HG02763 (cell line): Measurements from ENCODE around the gene RAB26.
"Not testable (repeated sequence)": the region's sequence is repeated elsewhere in the genome, so short reads cannot be mapped to it uniquely, and the experiment has no call there.

Experiments used
- ATAC-seq: cut with Tn5 transposase; IDR thresholded peaks from one replicate; pipeline ENCODE4 v1.9.1; 2021; ENCODE audit warnings: mild to moderate bottlenecking, moderate library complexity; ENCODE audit not compliant: unreplicated experiment

RAB26 gene, protein sequence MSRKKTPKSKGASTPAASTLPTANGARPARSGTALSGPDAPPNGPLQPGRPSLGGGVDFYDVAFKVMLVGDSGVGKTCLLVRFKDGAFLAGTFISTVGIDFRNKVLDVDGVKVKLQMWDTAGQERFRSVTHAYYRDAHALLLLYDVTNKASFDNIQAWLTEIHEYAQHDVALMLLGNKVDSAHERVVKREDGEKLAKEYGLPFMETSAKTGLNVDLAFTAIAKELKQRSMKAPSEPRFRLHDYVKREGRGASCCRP

DNA sequence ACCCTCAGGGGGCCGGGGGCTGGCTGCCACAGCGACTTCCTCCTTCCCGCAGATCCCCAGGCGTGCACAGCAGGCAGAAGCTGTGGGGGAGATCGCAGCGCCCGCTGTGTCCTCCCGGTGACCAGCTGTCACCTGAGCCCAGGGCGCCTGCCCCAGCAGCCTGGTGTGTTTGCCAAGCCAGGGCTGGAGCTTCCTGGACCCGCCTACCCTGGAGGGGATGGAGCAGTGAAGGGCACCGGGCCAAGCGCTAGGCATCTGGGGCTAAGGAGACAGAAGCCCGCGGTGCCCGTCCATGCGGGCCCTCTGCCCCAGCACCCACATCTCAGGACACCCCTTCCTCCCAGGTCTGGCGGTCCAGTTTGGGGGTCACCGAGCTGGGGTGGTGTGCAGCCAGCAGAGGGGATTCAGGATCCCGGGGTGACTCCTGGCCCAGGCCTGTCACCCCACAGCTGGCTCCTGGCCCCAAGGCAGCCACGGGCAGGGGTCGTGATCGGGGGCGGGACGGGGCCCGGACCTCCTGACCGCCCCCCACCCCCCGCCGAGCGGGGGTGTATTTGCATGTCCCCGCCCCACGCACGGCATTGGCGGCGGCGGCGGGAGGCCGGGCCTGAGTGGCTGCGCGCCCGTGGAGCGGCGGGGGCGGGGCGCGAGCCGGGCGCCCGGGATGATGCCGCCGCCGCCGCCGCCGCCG is at the start of gene RAB26:
RAB26 (plus strand) TSS at position 645 of the 691 bp plus-strand sequence. CDS start 159 bp downstream, outside the sequence.
- ATAC-seq: no peak

- ATAC-seq: not testable (repeated sequence)
These were observed 46.8 kb upstream of the RAB26 start for GRCh38 chr16:2101581-2101980.

DNA sequence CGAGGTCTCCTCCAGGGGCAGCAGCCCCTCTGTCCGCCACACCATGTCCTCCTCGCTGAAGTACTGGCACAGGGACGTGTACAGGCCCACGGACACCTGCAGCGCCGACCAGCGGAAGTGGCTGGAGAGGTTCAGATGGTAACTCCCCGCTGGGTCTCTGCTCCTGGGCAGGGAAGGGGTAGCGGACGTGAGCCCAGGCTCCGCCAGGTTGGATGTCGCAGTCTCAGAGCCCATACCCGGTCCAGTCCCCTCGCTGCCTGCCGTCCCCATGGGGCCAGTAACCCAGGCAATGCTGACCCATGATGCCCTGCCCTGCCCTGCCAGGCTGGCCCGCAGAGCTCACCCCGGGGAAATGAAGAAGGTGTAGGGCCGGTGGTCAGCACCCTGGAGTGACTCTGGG is 46.0 kb upstream of the RAB26 start:
- ATAC-seq: no peak

DNA sequence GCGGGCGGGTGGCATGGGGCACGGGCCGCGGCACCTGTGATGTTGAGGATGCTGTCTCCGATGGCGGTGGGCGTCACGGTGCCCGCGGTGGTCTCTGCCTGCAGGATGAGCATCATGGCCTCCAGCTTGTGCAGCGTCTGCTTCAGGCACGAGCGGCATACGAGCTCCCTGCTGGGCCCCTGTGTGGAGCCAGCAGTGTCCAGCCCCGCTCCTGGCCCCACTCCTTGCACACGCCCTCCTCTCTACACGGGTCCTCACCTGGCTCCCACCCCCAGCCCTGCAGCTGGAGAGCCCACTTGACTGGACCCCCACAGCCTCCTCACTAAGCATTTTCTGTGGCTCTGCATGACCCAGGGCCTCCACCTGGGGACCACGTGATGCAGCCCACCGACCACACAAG is 44.0 kb upstream of the RAB26 start:
- ATAC-seq: not testable (repeated sequence)

DNA sequence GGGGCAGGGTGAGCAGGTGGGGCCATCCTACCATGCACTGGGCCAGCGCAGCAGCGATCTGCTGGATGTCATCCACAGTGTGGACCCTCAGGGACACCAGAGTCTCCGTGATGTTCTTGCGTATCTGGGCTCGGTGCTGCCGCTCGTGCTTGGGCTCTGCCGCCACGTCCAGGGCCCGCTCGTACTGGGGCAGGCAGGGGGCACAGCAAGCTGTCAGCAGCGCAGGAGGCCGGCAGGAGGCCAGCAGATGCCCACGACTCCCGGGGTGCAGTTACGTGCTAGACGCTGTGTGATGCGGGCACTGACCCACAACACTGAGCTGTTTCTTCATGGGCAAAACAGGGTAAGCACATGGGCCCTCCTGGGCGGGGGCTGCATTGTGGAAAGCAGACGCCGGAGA is 43.1 kb upstream of the RAB26 start:
- not testable (repeated sequence) for ATAC-seq

DNA sequence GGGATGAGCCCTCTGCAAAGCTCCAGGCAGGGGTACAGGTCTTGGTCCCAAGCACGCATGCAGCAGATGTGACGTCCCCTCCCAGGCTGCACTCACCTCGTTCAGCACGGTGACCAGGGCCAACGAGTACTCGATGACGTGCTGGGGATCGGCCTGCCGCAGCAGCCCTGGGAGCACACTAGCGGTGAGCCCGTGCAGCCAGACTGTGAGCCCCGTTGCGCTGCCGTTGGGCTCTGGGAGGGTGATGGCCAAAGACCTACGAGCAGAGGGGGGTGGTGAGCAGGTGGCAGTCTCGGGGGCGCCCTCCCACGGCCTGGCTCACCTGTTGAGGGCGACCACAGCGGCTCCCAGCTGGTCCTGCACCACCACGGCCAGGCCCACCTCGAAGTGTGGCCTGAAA is 42.7 kb upstream of the RAB26 start:
- not testable (repeated sequence) for ATAC-seq

DNA sequence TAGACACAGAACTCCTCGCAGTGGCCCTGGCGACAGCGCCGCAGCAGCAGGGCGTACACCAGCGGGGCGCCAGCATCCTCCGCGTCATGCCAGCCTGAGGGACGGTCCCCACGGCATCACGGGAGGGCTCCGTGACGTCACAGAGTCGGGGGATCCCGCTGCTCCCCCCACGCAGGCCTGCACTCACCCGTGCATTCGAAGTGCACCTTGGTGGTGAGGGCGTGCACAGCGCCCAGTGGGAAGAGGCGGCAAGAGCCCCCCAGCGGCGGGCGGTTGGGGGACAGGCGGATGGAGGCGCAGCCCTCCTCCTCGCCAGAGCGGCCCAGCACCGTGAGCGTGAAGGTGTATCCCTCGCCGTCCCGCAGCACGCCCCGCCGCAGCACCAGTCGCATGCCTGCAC is 42.2 kb upstream of the RAB26 start:
- ATAC-seq: not testable (repeated sequence)

GRCh38 chr16:2107121-2107790 is 41.2 kb upstream of the RAB26 start:
- not testable (repeated sequence) for ATAC-seq

GRCh38 chr16:2107791-2108125 is 40.7 kb upstream of the RAB26 start:
- ATAC-seq: not testable (repeated sequence)

GRCh38 chr16:2108446-2109270 is 39.8 kb upstream of the RAB26 start:
- not testable (repeated sequence) for ATAC-seq

DNA sequence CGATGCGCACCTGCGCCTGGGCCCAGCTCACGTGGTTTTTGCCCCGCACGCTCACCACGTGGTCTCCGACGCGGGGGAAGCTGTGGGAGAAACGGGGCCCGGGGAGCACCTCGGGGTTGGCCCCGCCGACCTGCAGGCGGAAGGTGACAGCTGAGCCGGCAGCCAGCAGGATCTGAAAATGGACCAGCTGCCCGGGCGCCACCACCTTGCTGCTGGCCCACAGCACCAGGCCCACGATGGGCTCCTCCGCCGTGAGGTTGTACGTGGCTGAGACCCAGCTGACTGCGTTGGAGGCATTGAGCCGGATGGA is 39.2 kb upstream of the RAB26 start:
- not testable (repeated sequence) for ATAC-seq

- ATAC-seq: not testable (repeated sequence)
These were observed 38.6 kb upstream of the RAB26 start for GRCh38 chr16:2109872-2110271.

DNA sequence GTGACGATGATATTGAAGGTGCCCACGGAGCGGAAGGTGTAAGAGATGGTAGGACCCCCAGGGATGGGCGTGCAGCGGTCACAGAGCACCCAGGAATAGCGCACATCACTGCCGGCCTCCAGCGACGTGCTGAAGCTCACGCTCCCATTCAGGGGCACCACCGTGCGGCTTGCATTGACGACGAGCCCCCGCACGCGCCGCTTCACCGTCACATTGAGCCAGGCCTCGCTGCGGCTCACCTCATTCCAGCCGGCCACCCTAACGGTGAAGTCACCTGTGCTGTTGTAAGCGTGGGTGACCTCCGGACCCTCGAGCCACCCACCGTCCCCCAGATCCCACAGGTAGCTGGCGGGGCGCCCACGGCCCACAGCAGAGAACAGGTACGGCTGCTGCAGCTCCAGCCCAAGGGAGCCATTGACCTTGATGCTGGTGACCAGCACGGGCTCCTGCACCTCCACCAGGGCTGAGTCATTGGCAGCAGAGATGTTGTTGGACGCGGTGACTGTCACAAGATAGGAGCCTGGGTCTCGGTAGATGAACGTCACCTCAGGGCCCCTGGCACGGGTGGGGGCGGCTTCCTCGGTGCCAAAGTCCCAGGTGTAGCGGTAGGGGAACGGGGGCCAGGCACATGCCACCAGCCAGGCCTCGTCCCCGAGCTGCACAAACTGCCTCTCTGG is 38.0 kb upstream of the RAB26 start:
- not testable (repeated sequence) for ATAC-seq

- ATAC-seq: not testable (repeated sequence)
These were observed 37.4 kb upstream of the RAB26 start for GRCh38 chr16:2111009-2111353.

- not testable (repeated sequence) for ATAC-seq
These were observed 36.8 kb upstream of the RAB26 start for GRCh38 chr16:2111412-2112335.

GRCh38 chr16:2112539-2113106 is 35.8 kb upstream of the RAB26 start:
- not testable (repeated sequence) for ATAC-seq

- ATAC-seq: not testable (repeated sequence)
These were observed 34.2 kb upstream of the RAB26 start for GRCh38 chr16:2114225-2114624.

DNA sequence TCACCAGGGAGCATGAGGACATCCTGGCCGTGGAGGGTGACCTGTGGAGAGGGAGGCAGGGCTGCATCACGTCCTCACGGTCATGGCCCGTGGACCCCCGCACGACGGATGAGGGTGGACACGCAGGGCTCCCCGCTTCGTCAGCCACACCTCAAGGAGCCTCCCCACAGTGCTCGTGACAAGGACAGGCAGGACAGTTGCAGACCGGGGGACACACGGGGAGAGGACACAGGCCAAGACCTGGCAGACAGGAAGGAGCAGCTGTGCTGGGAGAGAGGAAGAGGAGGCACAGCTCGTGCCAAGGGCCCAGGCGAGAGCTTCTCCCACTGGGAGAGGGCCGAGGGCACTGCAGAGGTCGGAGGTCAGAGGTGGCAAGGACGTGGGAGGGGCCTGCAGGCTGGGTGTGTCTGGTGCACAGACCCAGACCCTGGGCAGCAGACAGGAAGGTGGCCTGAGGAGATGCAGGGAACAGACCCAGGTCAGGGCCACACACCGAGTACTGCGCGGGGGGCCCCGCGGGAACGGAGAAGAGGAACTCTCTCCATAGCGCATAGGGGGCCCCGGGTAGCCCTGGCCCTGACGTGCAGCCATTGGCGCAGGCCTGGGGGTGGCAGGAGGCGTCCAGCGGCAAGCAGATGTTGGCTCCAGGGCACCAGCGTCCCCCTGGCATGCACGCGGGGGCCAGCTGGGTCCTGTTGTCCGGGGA is 33.4 kb upstream of the RAB26 start:
- not testable (repeated sequence) for ATAC-seq

DNA sequence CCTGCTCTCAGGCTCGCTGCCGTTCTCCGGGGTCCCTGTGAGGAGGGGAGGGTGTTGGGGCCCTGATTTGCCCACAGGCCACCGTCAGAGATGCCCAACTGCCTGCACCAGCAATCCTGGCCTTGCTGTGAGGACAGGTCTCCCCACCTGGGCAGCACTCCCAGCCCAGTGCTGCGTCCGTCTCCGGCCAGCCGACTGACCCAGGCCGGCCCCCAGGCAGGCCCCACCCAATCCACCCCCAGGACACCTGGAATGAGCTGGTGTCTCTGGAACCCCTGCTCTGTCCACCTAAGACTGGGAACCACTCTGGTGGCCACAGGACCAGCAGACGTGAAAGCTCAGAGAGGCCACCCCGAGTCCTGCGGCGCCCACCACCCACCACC is 32.8 kb upstream of the RAB26 start:
- no peak for ATAC-seq
